ENCODE data around the gene GID8. TPM values are rescaled to one million over a fixed set of nuclear protein-coding genes. Genes with fewer than 3 reads are reported as not detected.

GID8 gene
- polyA plus RNA-seq, 1 of the 3 experiments (the other 2 are of a cell fraction), result 18.1 TPM

DNA sequence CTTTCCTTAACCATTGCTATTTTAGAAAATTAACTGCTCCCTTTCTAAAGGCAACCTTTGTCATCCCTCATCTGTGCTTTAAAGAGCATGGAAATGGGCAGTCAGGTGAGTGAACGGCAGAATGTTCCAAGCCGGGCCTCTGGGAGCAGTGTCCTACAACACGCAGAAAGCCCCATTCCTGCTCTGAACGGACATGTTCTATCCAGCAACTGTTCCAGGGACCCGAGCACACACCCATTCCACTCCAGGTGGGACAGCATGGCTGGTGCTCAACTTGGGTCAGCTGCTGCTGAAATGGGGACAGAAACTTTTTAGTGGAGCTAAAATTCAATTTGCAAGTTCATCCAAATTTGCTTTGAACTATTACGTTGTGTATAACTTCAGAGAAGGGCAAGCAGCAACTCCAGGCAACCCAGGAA is 38.3 kb upstream of the GID8 start:
- WGBS (ENCODE audit: low lambda C conversion rate), result 98% methylated on average over 6 of the region's 6 CpGs
- CTCF ChIA-PET, result interaction anchor here (0.6 to 9.8 kb wide), 26 partner anchors 11 to 335 kb away, joined by 3 to 181 read pairs (median 4); partner anchors contain the start of genes DIDO1 and GID8
- no peaks in the 10 kb centered on the region for H3K9me2 ChIP-seq
- H3K9me3 ChIP-seq, result no peaks in the 10 kb centered on the region
- no peak overlapping the region for H3K4me3 ChIP-seq (ENCODE audit: low read depth in 2 of 2, low read length in 1 of 2)
- POLR2A ChIA-PET, result no interaction called here
- H3K27ac ChIP-seq (ENCODE audit: low read depth in 2 of 2, low read length in 1 of 2), result peak overlapping the region in 1 of 2 experiments; percentile 39; a peak in 1 of 4 replicates
- peaks cover 15% of the 10 kb centered on the region; the same call in 1 of the 2 replicates for H4K20me1 ChIP-seq (ENCODE audit: insufficient read depth)
- H3K4me2 ChIP-seq, result no peak overlapping the region
- H3K27me3 ChIP-seq (ENCODE audit: insufficient read depth), result no peaks in the 10 kb centered on the region
- no peak overlapping the region for H3K9ac ChIP-seq
- H2AFZ ChIP-seq (ENCODE audit: low read depth), result no peak overlapping the region
- H3K4me1 ChIP-seq (ENCODE audit: control insufficient read depth in 1 of 2, insufficient read depth in 2 of 2, low read depth in 1 of 2, low read length in 1 of 2), result peaks cover 4 to 15% of the 10 kb centered on the region in 2 experiments; a peak in 2 of 4 replicates
- DNase-seq, result no peak
- peaks cover 22% of the 10 kb centered on the region; the same call in 1 of the 2 replicates for H3K79me2 ChIP-seq (ENCODE audit: insufficient read depth)
- H3K36me3 ChIP-seq (replicated peaks in 1 of 2; ENCODE audit: control insufficient read depth in 1 of 2, insufficient read depth in 2 of 2, low read length in 1 of 2), result peaks cover 24 to 67% of the 10 kb centered on the region in 2 experiments
- TF ChIP-seq TCF12 (IDR thresholded peaks at IDR 0.05) (no peak), GABPA (IDR thresholded peaks at IDR 0.05; ENCODE audit: low read depth) (no peak), POLR2AphosphoS5 (IDR thresholded peaks at IDR 0.05; ENCODE audit: low read depth, low read length) (no peak), SMC3 (IDR thresholded peaks at IDR 0.05; ENCODE audit: low read depth, low read length) (no peak), TAF1 (IDR thresholded peaks at IDR 0.05; ENCODE audit: borderline replicate concordance, low read depth, low read length) (no peak), MXI1 (IDR thresholded peaks at IDR 0.05; ENCODE audit: low read depth, low read length) (no peak), JUND (IDR thresholded peaks at IDR 0.05) (no peak), YY1 (IDR thresholded peaks at IDR 0.05; ENCODE audit: low read depth) (no peak), RAD21 (IDR thresholded peaks at IDR 0.05; ENCODE audit: low read length) (no peak), FOXM1 (IDR thresholded peaks at IDR 0.05; ENCODE audit: low read depth) (no peak), EP300 (IDR thresholded peaks at IDR 0.05; ENCODE audit: borderline replicate concordance in 1 of 2, low read depth in 1 of 2, low read length in 1 of 2) (no peak), EZH2phosphoT487 (IDR thresholded peaks at IDR 0.05; ENCODE audit: borderline replicate concordance, low read depth) (no peak), MEF2A (IDR thresholded peaks at IDR 0.05; ENCODE audit: borderline replicate concordance, low read depth) (no peak), ELF1 (IDR thresholded peaks at IDR 0.05) (no peak), FOSL2 (IDR thresholded peaks at IDR 0.05; ENCODE audit: borderline replicate concordance, low read depth) (no peak), CHD2 (IDR thresholded peaks at IDR 0.05; ENCODE audit: low read length, partially characterized antibody) (no peak)
- TF ChIP-seq, protein P1, sequence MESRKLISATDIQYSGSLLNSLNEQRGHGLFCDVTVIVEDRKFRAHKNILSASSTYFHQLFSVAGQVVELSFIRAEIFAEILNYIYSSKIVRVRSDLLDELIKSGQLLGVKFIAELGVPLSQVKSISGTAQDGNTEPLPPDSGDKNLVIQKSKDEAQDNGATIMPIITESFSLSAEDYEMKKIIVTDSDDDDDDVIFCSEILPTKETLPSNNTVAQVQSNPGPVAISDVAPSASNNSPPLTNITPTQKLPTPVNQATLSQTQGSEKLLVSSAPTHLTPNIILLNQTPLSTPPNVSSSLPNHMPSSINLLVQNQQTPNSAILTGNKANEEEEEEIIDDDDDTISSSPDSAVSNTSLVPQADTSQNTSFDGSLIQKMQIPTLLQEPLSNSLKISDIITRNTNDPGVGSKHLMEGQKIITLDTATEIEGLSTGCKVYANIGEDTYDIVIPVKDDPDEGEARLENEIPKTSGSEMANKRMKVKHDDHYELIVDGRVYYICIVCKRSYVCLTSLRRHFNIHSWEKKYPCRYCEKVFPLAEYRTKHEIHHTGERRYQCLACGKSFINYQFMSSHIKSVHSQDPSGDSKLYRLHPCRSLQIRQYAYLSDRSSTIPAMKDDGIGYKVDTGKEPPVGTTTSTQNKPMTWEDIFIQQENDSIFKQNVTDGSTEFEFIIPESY (IDR thresholded peaks at IDR 0.05; ENCODE audit: borderline replicate concordance, low read depth), result no peak
- TF ChIP-seq, protein P2, sequence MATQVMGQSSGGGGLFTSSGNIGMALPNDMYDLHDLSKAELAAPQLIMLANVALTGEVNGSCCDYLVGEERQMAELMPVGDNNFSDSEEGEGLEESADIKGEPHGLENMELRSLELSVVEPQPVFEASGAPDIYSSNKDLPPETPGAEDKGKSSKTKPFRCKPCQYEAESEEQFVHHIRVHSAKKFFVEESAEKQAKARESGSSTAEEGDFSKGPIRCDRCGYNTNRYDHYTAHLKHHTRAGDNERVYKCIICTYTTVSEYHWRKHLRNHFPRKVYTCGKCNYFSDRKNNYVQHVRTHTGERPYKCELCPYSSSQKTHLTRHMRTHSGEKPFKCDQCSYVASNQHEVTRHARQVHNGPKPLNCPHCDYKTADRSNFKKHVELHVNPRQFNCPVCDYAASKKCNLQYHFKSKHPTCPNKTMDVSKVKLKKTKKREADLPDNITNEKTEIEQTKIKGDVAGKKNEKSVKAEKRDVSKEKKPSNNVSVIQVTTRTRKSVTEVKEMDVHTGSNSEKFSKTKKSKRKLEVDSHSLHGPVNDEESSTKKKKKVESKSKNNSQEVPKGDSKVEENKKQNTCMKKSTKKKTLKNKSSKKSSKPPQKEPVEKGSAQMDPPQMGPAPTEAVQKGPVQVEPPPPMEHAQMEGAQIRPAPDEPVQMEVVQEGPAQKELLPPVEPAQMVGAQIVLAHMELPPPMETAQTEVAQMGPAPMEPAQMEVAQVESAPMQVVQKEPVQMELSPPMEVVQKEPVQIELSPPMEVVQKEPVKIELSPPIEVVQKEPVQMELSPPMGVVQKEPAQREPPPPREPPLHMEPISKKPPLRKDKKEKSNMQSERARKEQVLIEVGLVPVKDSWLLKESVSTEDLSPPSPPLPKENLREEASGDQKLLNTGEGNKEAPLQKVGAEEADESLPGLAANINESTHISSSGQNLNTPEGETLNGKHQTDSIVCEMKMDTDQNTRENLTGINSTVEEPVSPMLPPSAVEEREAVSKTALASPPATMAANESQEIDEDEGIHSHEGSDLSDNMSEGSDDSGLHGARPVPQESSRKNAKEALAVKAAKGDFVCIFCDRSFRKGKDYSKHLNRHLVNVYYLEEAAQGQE (IDR thresholded peaks at IDR 0.05; ENCODE audit: low read depth, low read length), result no peak
- TF ChIP-seq, protein P3, sequence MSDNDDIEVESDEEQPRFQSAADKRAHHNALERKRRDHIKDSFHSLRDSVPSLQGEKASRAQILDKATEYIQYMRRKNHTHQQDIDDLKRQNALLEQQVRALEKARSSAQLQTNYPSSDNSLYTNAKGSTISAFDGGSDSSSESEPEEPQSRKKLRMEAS (IDR thresholded peaks at IDR 0.05; ENCODE audit: low read depth), result no peak
- TF ChIP-seq, protein P4, sequence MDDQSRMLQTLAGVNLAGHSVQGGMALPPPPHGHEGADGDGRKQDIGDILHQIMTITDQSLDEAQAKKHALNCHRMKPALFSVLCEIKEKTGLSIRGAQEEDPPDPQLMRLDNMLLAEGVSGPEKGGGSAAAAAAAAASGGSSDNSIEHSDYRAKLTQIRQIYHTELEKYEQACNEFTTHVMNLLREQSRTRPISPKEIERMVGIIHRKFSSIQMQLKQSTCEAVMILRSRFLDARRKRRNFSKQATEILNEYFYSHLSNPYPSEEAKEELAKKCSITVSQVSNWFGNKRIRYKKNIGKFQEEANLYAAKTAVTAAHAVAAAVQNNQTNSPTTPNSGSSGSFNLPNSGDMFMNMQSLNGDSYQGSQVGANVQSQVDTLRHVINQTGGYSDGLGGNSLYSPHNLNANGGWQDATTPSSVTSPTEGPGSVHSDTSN (IDR thresholded peaks at IDR 0.05), result no peak
- peaks cover 22% of the 10 kb centered on the region for H3F3A ChIP-seq (replicated peaks; ENCODE audit: insufficient read depth)

All from SK-N-SH (cell line).